Activated CD8-positive, alpha-beta memory T cell treated with anti-CD3 and anti-CD28 coated beads, Interleukin-2, amount 50 U/mL, for 24 hours (primary cell): Measurements from ENCODE around the gene FKBP15.
"Not testable (repeated sequence)": the region's sequence is repeated elsewhere in the genome, so short reads cannot be mapped to it uniquely, and the experiment has no call there.

Experiments
- DNase-seq: peaks from one replicate; pipeline ENCODE4 v3.0.0-alpha.2; 2020; ENCODE audit errors: extremely low read depth

Gene FKBP15

GRCh38 chr9:113221003-113221799 is at the start of gene FKBP15, which contains the start of gene SLC31A1:
FKBP15 (minus strand) TSS chr9:113221277; CDS start chr9:113221243, 34 bp downstream.
SLC31A1 (plus strand) TSS chr9:113221544; CDS start chr9:113256149, 34,605 bp downstream.
- peak; percentile 89 for DNase-seq

GRCh38 chr9:113269871-113270270 is 48.8 kb upstream of the FKBP15 start:
- DNase-seq, result no peak

GRCh38 chr9:113269355-113269754 is 48.3 kb upstream of the FKBP15 start:
- no peak for DNase-seq

GRCh38 chr9:113267911-113268566 is 47.0 kb upstream of the FKBP15 start:
- no peak for DNase-seq

GRCh38 chr9:113266174-113266573 is 45.1 kb upstream of the FKBP15 start:
- DNase-seq, result no peak

GRCh38 chr9:113261917-113262671 is 41.0 kb upstream of the FKBP15 start:
- DNase-seq, result no peak

GRCh38 chr9:113258282-113258681 is 37.2 kb upstream of the FKBP15 start:
- DNase-seq, result no peak

GRCh38 chr9:113257863-113258262 is 36.8 kb upstream of the FKBP15 start:
- DNase-seq, result no peak

GRCh38 chr9:113255438-113255837 is 34.4 kb upstream of the FKBP15 start:
- no peak for DNase-seq

GRCh38 chr9:113254991-113255390 is 33.9 kb upstream of the FKBP15 start:
- DNase-seq, result no peak

- DNase-seq, result no peak
Measured at GRCh38 chr9:113250807-113251206, 29.7 kb upstream of the FKBP15 start.

- not testable (repeated sequence) for DNase-seq
Measured at GRCh38 chr9:113249661-113250060, 28.6 kb upstream of the FKBP15 start.

- DNase-seq, result no peak
Measured at GRCh38 chr9:113247640-113248039, 26.6 kb upstream of the FKBP15 start.

- DNase-seq, result no peak
Measured at GRCh38 chr9:113246928-113247327, 25.9 kb upstream of the FKBP15 start.

GRCh38 chr9:113245894-113246293 is 24.8 kb upstream of the FKBP15 start:
- DNase-seq, result no peak

- DNase-seq, result no peak
Measured at GRCh38 chr9:113244556-113244955, 23.5 kb upstream of the FKBP15 start.

GRCh38 chr9:113241161-113241560 is 20.1 kb upstream of the FKBP15 start:
- DNase-seq, result no peak

- no peak for DNase-seq
Measured at GRCh38 chr9:113238859-113239232, 17.8 kb upstream of the FKBP15 start.

- no peak for DNase-seq
Measured at GRCh38 chr9:113238202-113238858, 17.3 kb upstream of the FKBP15 start.

GRCh38 chr9:113237026-113237425 is 15.9 kb upstream of the FKBP15 start:
- DNase-seq, result no peak

- not testable (repeated sequence) for DNase-seq
Measured at GRCh38 chr9:113235701-113236255, 14.7 kb upstream of the FKBP15 start.

- DNase-seq, result no peak
Measured at GRCh38 chr9:113231701-113232100, 10.6 kb upstream of the FKBP15 start.
